GM12878 (cell line): ENCODE data around the gene GCNT4. TPM values are rescaled to one million over a fixed set of nuclear protein-coding genes. Genes with fewer than 3 reads are reported as not detected.

ENCODE experiments used
- BCLAF1 ChIP-seq: fragments of 450-650 bp; IDR thresholded peaks from 2 replicates; pipeline ENCODE4 v1.6.1; 2017; ENCODE audit warnings: antibody characterized with exemption, mild to moderate bottlenecking, moderate library complexity
- CHD1 ChIP-seq: IDR thresholded peaks from 2 replicates; pipeline ENCODE4 v1.6.1; 2012; ENCODE audit warnings: low read depth, low read length, improper control_type of control experiment
- CUX1 ChIP-seq: IDR thresholded peaks from 2 replicates; pipeline ENCODE4 v1.6.1; 2012; ENCODE audit warnings: improper control_type of control experiment, low read depth, low read length; ENCODE audit not compliant: insufficient replicate concordance
- PBX3 ChIP-seq: IDR thresholded peaks from 2 replicates; pipeline ENCODE4 v1.6.1; 2011; ENCODE audit warnings: mild to moderate bottlenecking, low read depth, low read length, moderate library complexity; ENCODE audit not compliant: insufficient replicate concordance
- SREBF2 ChIP-seq: IDR thresholded peaks from 2 replicates; pipeline ENCODE4 v1.6.1; 2012; ENCODE audit warnings: mild to moderate bottlenecking, low read length
- polyA plus RNA-seq, 11 experiments: library from polyadenylated mRNA; depleted of rRNA in 4 of 11; unstranded in 6 of 11; stranded (reverse) in 5 of 11; fragments of >200 nt; fragmentation: Nextera tagmentation in 4 of 11; fragmentation: Illumina TruSeq in 1 of 11; extraction: Ambion mirVana in 4 of 11; extraction: Trizol in 1 of 11; gene quantifications; 1 replicate in 1 of 11; 2 replicates in 10 of 11; pipeline versions ENCODE4 v1.2.1 to v1.2.3, GENCODE V29; 2011 to 2016; ENCODE audit warnings: inconsistent platforms in 2 of 11, missing spikeins in 2 of 11, low read depth in 1 of 11
- total RNA-seq, 4 experiments: library from RNA; depleted of rRNA in 3 of 4; stranded (reverse); fragments of >200 nt in 3 of 4; fragmentation: Illumina TruSeq in 1 of 4; extraction: Trizol in 1 of 4; gene quantifications; 2 replicates each; pipeline versions ENCODE4 v1.2.1 to v1.2.3, GENCODE V29; 2013 to 2021

Gene GCNT4
- total and polyA plus RNA-seq, 10 of the 15 experiments (the other 5 are each of a cell fraction or from before 2014, with no cell fraction given) = 0.03 to 0.04 TPM; not detected in 8

GRCh38 chr5:75046366-75047142 lies 5.8 kb downstream of the GCNT4 start (continued):
- TF ChIP-seq CUX1 (no peak), BCLAF1 (no peak), PBX3 (no peak), SREBF2 (no peak), CHD1 (no peak)
